MV-4-11 (cell line): ENCODE measurements around the gene ATG4D.

ENCODE experiments used
- DNase-seq: peaks from one replicate; lab custom pipeline; 2025; lab: John Stamatoyannopoulos, UW

Gene ATG4D

GRCh38 chr19:10580979-10581631 is 37.4 kb downstream of the ATG4D start:
- peak; percentile 94 for DNase-seq

GRCh38 chr19:10582091-10582490 is 38.4 kb downstream of the ATG4D start:
- DNase-seq = no peak

- no peak for DNase-seq
Measured at GRCh38 chr19:10583036-10583776, 39.5 kb downstream of the ATG4D start.

GRCh38 chr19:10586396-10586795 is 42.7 kb downstream of the ATG4D start:
- DNase-seq = no peak

GRCh38 chr19:10587022-10587838 is 43.5 kb downstream of the ATG4D start, which contains the start of gene AP1M2:
TSS of gene AP1M2 (minus strand) at chr19:10587312. CDS start at chr19:10587231, 81 bp downstream.
- no peak for DNase-seq

- no peak for DNase-seq
Measured at GRCh38 chr19:10587839-10588150, 44.1 kb downstream of the ATG4D start.

GRCh38 chr19:10593148-10593547 is 49.4 kb downstream of the ATG4D start:
- no peak for DNase-seq

GRCh38 chr19:10593820-10594637 is 50.3 kb downstream of the ATG4D start:
- no peak for DNase-seq

GRCh38 chr19:10600149-10600548 is 56.4 kb downstream of the ATG4D start:
- DNase-seq = no peak

- no peak for DNase-seq
Measured at GRCh38 chr19:10601999-10602329, 58.3 kb downstream of the ATG4D start.

GRCh38 chr19:10602330-10603083 is 58.8 kb downstream of the ATG4D start:
- peak; percentile 44 for DNase-seq
